Psoas muscle (tissue), 8 donors: Measurements from ENCODE around the gene LY6G6C. TPM values are rescaled to one million over a fixed set of nuclear protein-coding genes. Genes with fewer than 3 reads are reported as not detected.

Experiments used
- ATAC-seq, 4 donors: fragments of 200-7000 bp; cut with Tn5 transposase; one replicate each; pipeline ENCODE4 v1.9.1; 2020; ENCODE audit warnings: moderate library complexity in 3 of 4, mild to moderate bottlenecking in 2 of 4
- DNase-seq, 2 donors: peaks; one replicate each; pipeline ENCODE4 v3.0.0-alpha.2; 2020
- H3K27ac ChIP-seq: fragments of 200-600 bp; one replicate; pipeline ENCODE4 v1.8.0; 2022
- H3K27me3 ChIP-seq, 3 donors: fragments of 200-600 bp in 1 of 3; one replicate each; pipeline versions ENCODE4 v1.6.1 to v1.8.0; 2013 to 2022; ENCODE audit warnings: low read length in 2 of 3, mild to moderate bottlenecking in 2 of 3, moderate library complexity in 1 of 3; ENCODE audit not compliant: insufficient read depth in 3 of 3
- H3K36me3 ChIP-seq, 2 donors: fragments of 200-600 bp in 1 of 2; one replicate each; pipeline versions ENCODE4 v1.6.1 to v1.8.0; 2013 to 2022; ENCODE audit warnings: low read depth in 1 of 2, mild to moderate bottlenecking in 1 of 2, moderate library complexity in 1 of 2; ENCODE audit not compliant: insufficient read depth in 1 of 2
- H3K4me1 ChIP-seq: fragments of 200-600 bp; one replicate; pipeline ENCODE4 v1.8.0; 2022
- H3K4me3 ChIP-seq: fragments of 200-600 bp; one replicate; pipeline ENCODE4 v1.8.0; 2022; ENCODE audit warnings: mild to moderate bottlenecking
- H3K9me3 ChIP-seq: fragments of 200-600 bp; one replicate; pipeline ENCODE4 v1.8.0; 2022
- CTCF ChIP-seq: fragments of 200-600 bp; IDR thresholded peaks from one replicate; pipeline ENCODE4 v1.8.0; 2022; ENCODE audit warnings: antibody characterized with exemption
- WGBS, 3 donors: extraction: QIAGEN DNeasy Blood & Tissue Kit; methylation state at CpG; one replicate each; pipeline versions ENCODE4 v1.1.6 to v1.1.7; 2013; 5-methylcytosine and 5-hydroxymethylcytosine counted together
- intact Hi-C, 2 donors: fragments of 100-400 bp; cut with DNase I; formaldehyde crosslinking; loops; one replicate each; pipeline versions ENCODE4 v1.11.0 to v1.14.2; 2022
- long read RNA-seq, 2 donors: library from polyadenylated mRNA; unstranded; transcript quantifications; one replicate each; pipeline ENCODE4 v2.0.0, GENCODE V29; 2021
- polyA plus RNA-seq, 3 donors: library from polyadenylated mRNA; stranded (reverse); fragments of 200-250 nt; gene quantifications; one replicate each; pipeline ENCODE4 v1.2.3, GENCODE V29; 2013
- total RNA-seq, 4 donors: library from RNA; stranded (reverse); fragmentation: NEBNext Ultra II Directional in 2 of 4; extraction: Animal tissue kit (Norgen Biotek cat#: 25700) in 2 of 4; gene quantifications; one replicate each; pipeline versions ENCODE4 v1.2.1 to v1.2.4, GENCODE V29; 2021 to 2023
- donor health status: healthy with polysubstance abuse.
- donor health status: DM: no; HTN: no; CAD: no; lungs with moderate emphysema.
- donor health status: Bipolar disorder and iron deficiency.
- donor health status: healthy.
- donor health status: DM: yes; HTN: yes; CAD: no.
- donor health status: DM: no; HTN: no; CAD: no.
- donor health status: DM: no; HTN: no; CAD: no.
- donor health status: DM: yes; HTN: yes; CAD: no.

The LY6G6C gene
- not detected for total RNA-seq
- not detected for polyA plus RNA-seq
- long read RNA-seq, donor 1, result 0 reads
- long read RNA-seq, donor 2, result 0 reads

- 86 to 100% (median 98%) methylated on average over 4 of the region's 4 CpGs for WGBS, 3 donors
- no peaks in the 10 kb centered on the region for H3K9me3 ChIP-seq
- H3K27me3 ChIP-seq, result no peaks in the 10 kb centered on the region
- DNase-seq, result no peak
- TF ChIP-seq CTCF, result no peak
- no peak within 1 kb of the TSS for H3K27ac ChIP-seq
- intact Hi-C loops, result no loop called here
- H3K4me3 ChIP-seq, result no peak within 1 kb of the TSS
- no peak for ATAC-seq
- H3K4me1 ChIP-seq, result no peaks in the 10 kb centered on the region
- peaks cover 0 to 2% of the 10 kb centered on the region in 2 donors for H3K36me3 ChIP-seq
Measured at GRCh38 chr6:31721351-31722020, at the start of gene LY6G6C. LY6G6C (minus strand) TSS chr6:31721746; CDS start chr6:31721679, 67 bp downstream.

GRCh38 chr6:31770860-31771259, 49.3 kb upstream of the LY6G6C start:
- 87 to 94% (median 87%) methylated on average over 2 of the region's 2 CpGs for WGBS, 3 donors
- Histone ChIP-seq H3K9me3 (no peaks in the 10 kb centered on the region), H3K27ac (no peak overlapping the region), H3K4me1 (no peaks in the 10 kb centered on the region), H3K36me3 (peaks cover 0 to 24% of the 10 kb centered on the region in 2 donors), H3K27me3 (no peaks in the 10 kb centered on the region), H3K4me3 (no peak overlapping the region)
- intact Hi-C loops, result loop anchor here in 1 of 2 donors (5.0 to 10.0 kb wide), 2 partner anchors 61 to 94 kb away; partner anchors contain the start of gene NEU1
- DNase-seq, result no peak
- no peak for TF ChIP-seq CTCF
- ATAC-seq, result no peak

GRCh38 chr6:31769684-31770371, 48.3 kb upstream of the LY6G6C start:
- intact Hi-C loops, result loop anchor here (2.0 to 10.0 kb wide), 4 partner anchors 62 to 95 kb away; partner anchors contain the start of genes LY6G5C (in 2 of the 2) and NEU1 (in 1 of the 2)
- TF ChIP-seq CTCF, result peak; percentile 87
- DNase-seq, result peak; percentile 73 to 88
- peak; percentile 82 to 85 (median 84) for ATAC-seq
- H3K4me1 ChIP-seq, result no peaks in the 10 kb centered on the region
- no peak overlapping the region for H3K4me3 ChIP-seq
- peaks cover 0 to 32% of the 10 kb centered on the region in 2 donors for H3K36me3 ChIP-seq
- WGBS, 3 donors, result 56 to 65% (median 56%) methylated on average over 12 of the region's 12 CpGs
- H3K9me3 ChIP-seq, result no peaks in the 10 kb centered on the region
- no peaks in the 10 kb centered on the region for H3K27me3 ChIP-seq
- H3K27ac ChIP-seq, result no peak overlapping the region

- Histone ChIP-seq H3K27me3 (no peaks in the 10 kb centered on the region), H3K4me1 (no peaks in the 10 kb centered on the region), H3K27ac (no peak overlapping the region), H3K36me3 (peaks cover 0 to 39% of the 10 kb centered on the region in 2 donors), H3K4me3 (no peak overlapping the region), H3K9me3 (no peaks in the 10 kb centered on the region)
- DNase-seq, result no peak
- intact Hi-C loops, result loop anchor here (2.0 to 5.0 kb wide), 2 partner anchors 86 to 88 kb away; partner anchors contain the start of gene LY6G5C (in 2 of the 2)
- no peak for ATAC-seq
- TF ChIP-seq CTCF, result no peak
- 89 to 90% (median 89%) methylated on average over 18 of the region's 18 CpGs for WGBS, 3 donors
Measured at GRCh38 chr6:31768363-31769257, 47.1 kb upstream of the LY6G6C start.
